GM12878 (cell line): ENCODE results near the gene CERKL. TPM values are rescaled to one million over a fixed set of nuclear protein-coding genes. Genes with fewer than 3 reads are reported as not detected.

ENCODE experiments used
- ATAC-seq: fragments of 200-7000 bp; cut with Tn5 transposase; 3 replicates; pipeline ENCODE4 v1.9.1; 2020; ENCODE audit warnings: mild to moderate bottlenecking, moderate library complexity
- BruUV-seq: library from RNA; stranded (reverse); fragments of 400-500 nt; replicated peaks from 2 replicates; lab custom pipeline; 2021; lab: Mats Ljungman, UMichigan
- CTCF ChIA-PET: fragments of 300-600 bp; sonication (Branson Sonifier 250); formaldehyde crosslinking; extraction: SDS; loops from one replicate; lab custom pipeline; 2021; ENCODE audit warnings: inconsistent platforms; lab: Yijun Ruan, JAX
- POLR2A ChIA-PET: fragments of 350-600 bp; formaldehyde crosslinking; extraction: SDS; loops from one replicate; lab custom pipeline; 2021; ENCODE audit warnings: inconsistent platforms; lab: Charles Lee
- RAD21 ChIA-PET: fragments of 300-600 bp; sonication (Branson Sonifier 250); formaldehyde crosslinking; loops from one replicate; lab custom pipeline; 2023; ENCODE audit warnings: antibody characterized with exemption; ENCODE audit not compliant: unreplicated experiment; lab: Charles Lee
- SMC1A ChIA-PET: fragments of 300-600 bp; sonication (Branson Sonifier 250); formaldehyde crosslinking; loops from one replicate; lab custom pipeline; 2023; ENCODE audit not compliant: unreplicated experiment, uncharacterized antibody; lab: Charles Lee
- DNase-seq: peaks from one replicate; pipeline ENCODE4 v3.0.0-alpha.2; 2011; ENCODE audit warnings: low read depth, low spot score
- FAIRE-seq: peaks from 3 replicates; lab custom pipeline; 2011; peaks lifted over from hg19 to GRCh38; lab: Jason Lieb, UNC
- H2AFZ ChIP-seq: 2 replicates; pipeline ENCODE4 v1.6.0; 2011; ENCODE audit warnings: low read depth, low read length, control low read depth; ENCODE audit not compliant: control insufficient read depth
- H3K27ac ChIP-seq: 2 replicates; pipeline ENCODE4 v1.5.1; 2011; ENCODE audit warnings: control low read depth; ENCODE audit not compliant: control insufficient read depth, insufficient read depth
- H3K27me3 ChIP-seq, 2 experiments: replicated peaks in 1 of 2; 2 replicates each; pipeline versions ENCODE4 v1.6.0 to v1.6.1; 2011; ENCODE audit warnings: low read length in 1 of 2; ENCODE audit not compliant: control insufficient read depth in 2 of 2, insufficient read depth in 2 of 2
- H3K36me3 ChIP-seq, 2 experiments: 2 replicates each; pipeline ENCODE4 v1.5.1; 2011; ENCODE audit warnings: low read length in 1 of 2; ENCODE audit not compliant: control insufficient read depth in 2 of 2, insufficient read depth in 2 of 2
- H3K4me1 ChIP-seq: 2 replicates; pipeline ENCODE4 v1.6.1; 2011; ENCODE audit warnings: mild to moderate bottlenecking, low read length, moderate library complexity, mixed read lengths; ENCODE audit not compliant: control insufficient read depth, insufficient read depth
- H3K4me2 ChIP-seq: 2 replicates; pipeline ENCODE4 v1.6.0; 2011; ENCODE audit warnings: control low read depth; ENCODE audit not compliant: control insufficient read depth, insufficient read depth
- H3K4me3 ChIP-seq: fragments of 200-600 bp; sonication (generic); 2 replicates; pipeline ENCODE4 v1.5.1; 2016
- H3K79me2 ChIP-seq: 2 replicates; pipeline ENCODE4 v1.6.0; 2011; ENCODE audit warnings: low read length; ENCODE audit not compliant: control insufficient read depth, insufficient read depth
- H3K9ac ChIP-seq: 2 replicates; pipeline ENCODE4 v1.8.0; 2011; ENCODE audit warnings: low read length, control low read depth, mixed read lengths; ENCODE audit not compliant: control insufficient read depth, insufficient read depth
- H3K9me3 ChIP-seq: replicated peaks from 3 replicates; pipeline ENCODE4 v1.5.1; 2011; ENCODE audit warnings: mild to moderate bottlenecking, low read length; ENCODE audit not compliant: control insufficient read depth, insufficient read depth
- H4K20me1 ChIP-seq: 2 replicates; pipeline ENCODE4 v1.6.0; 2011; ENCODE audit not compliant: control insufficient read depth, insufficient read depth
- ATF3 ChIP-seq: IDR thresholded peaks from 2 replicates; pipeline ENCODE4 v1.6.1; 2011; ENCODE audit warnings: low read depth, mild to moderate bottlenecking, low read length, moderate library complexity, borderline replicate concordance; ENCODE audit errors: extremely low read depth
- CREB1 ChIP-seq: IDR thresholded peaks from 2 replicates; pipeline ENCODE4 v1.6.1; 2012; ENCODE audit warnings: low read depth, mild to moderate bottlenecking, inconsistent platforms
- DPF2 ChIP-seq: fragments of 450-650 bp; IDR thresholded peaks from 2 replicates; pipeline ENCODE4 v1.6.1; 2017; ENCODE audit warnings: mild to moderate bottlenecking
- RCOR1 ChIP-seq: conservative IDR thresholded peaks from 2 replicates; pipeline ENCODE4 v1.6.1; 2012; ENCODE audit warnings: low read depth, low read length, improper control_type of control experiment
- SRF ChIP-seq, 2 experiments: IDR thresholded peaks; 2 replicates each; pipeline ENCODE4 v1.6.1; 2011; ENCODE audit warnings: low read depth in 2 of 2, low read length in 2 of 2, mild to moderate bottlenecking in 1 of 2, moderate library complexity in 1 of 2
- SUZ12 ChIP-seq: fragments of 200-600 bp; sonication (generic); IDR thresholded peaks from one replicate; pipeline ENCODE4 v1.6.1; 2018; ENCODE audit warnings: antibody characterized with exemption, mild to moderate bottlenecking; ENCODE audit not compliant: unreplicated experiment
- ZBTB40 ChIP-seq: fragments of 450-650 bp; IDR thresholded peaks from 2 replicates; pipeline ENCODE4 v1.6.1; 2016; ENCODE audit warnings: mild to moderate bottlenecking, moderate library complexity, borderline replicate concordance
- WGBS: methylation state at CpG from one replicate; pipeline ENCODE4 v1.1.6; 2016; ENCODE audit warnings: low lambda C conversion rate; ENCODE audit not compliant: insufficient replicate concordance, insufficient coverage; ENCODE audit errors: missing lambda C conversion rate; 5-methylcytosine and 5-hydroxymethylcytosine counted together
- in situ Hi-C: fragments of 300-500 bp; cut with MboI; formaldehyde crosslinking; loops from 9 replicates; pipeline ENCODE4 v1.14.3; 2018; ENCODE audit warnings: mixed read lengths
- intact Hi-C: fragments of 100-400 bp; cut with micrococcal nuclease; formaldehyde crosslinking; loops from one replicate; pipeline ENCODE4 v1.14.2; 2022; ENCODE audit not compliant: unreplicated experiment
- polyA plus RNA-seq, 11 experiments: library from polyadenylated mRNA; depleted of rRNA in 4 of 11; unstranded in 6 of 11; stranded (reverse) in 5 of 11; fragments of >200 nt; fragmentation: Nextera tagmentation in 4 of 11; fragmentation: Illumina TruSeq in 1 of 11; extraction: Ambion mirVana in 4 of 11; extraction: Trizol in 1 of 11; gene quantifications; 1 replicate in 1 of 11; 2 replicates in 10 of 11; pipeline versions ENCODE4 v1.2.1 to v1.2.3, GENCODE V29; 2011 to 2016; ENCODE audit warnings: inconsistent platforms in 2 of 11, missing spikeins in 2 of 11, low read depth in 1 of 11
- total RNA-seq, 4 experiments: library from RNA; depleted of rRNA in 3 of 4; stranded (reverse); fragments of >200 nt in 3 of 4; fragmentation: Illumina TruSeq in 1 of 4; extraction: Trizol in 1 of 4; gene quantifications; 2 replicates each; pipeline versions ENCODE4 v1.2.1 to v1.2.3, GENCODE V29; 2013 to 2021
- TF ChIP-seq, protein P1 (sequence below): fragments of 150-350 bp; IDR thresholded peaks from 2 replicates; pipeline ENCODE4 v1.6.1; 2014; ENCODE audit warnings: mild to moderate bottlenecking, low read depth, low read length
- TF ChIP-seq, protein P2 (sequence below): IDR thresholded peaks from 2 replicates; pipeline ENCODE4 v1.6.1; 2012; ENCODE audit warnings: mild to moderate bottlenecking, low read depth, low read length
- TF ChIP-seq, protein P3 (sequence below): IDR thresholded peaks from 2 replicates; pipeline ENCODE4 v1.6.1; 2012; ENCODE audit warnings: low read depth, low read length, improper control_type of control experiment
- TF ChIP-seq, protein P4 (sequence below): IDR thresholded peaks from 2 replicates; pipeline ENCODE4 v1.6.1; 2011; ENCODE audit warnings: mild to moderate bottlenecking, low read depth, low read length, moderate library complexity; ENCODE audit not compliant: insufficient replicate concordance

Gene CERKL
- total and polyA plus RNA-seq, 10 of the 15 experiments (the other 5 are each of a cell fraction or from before 2014, with no cell fraction given), result 0.05 to 23.0 (median 6.0) TPM; not detected in 2

DNA sequence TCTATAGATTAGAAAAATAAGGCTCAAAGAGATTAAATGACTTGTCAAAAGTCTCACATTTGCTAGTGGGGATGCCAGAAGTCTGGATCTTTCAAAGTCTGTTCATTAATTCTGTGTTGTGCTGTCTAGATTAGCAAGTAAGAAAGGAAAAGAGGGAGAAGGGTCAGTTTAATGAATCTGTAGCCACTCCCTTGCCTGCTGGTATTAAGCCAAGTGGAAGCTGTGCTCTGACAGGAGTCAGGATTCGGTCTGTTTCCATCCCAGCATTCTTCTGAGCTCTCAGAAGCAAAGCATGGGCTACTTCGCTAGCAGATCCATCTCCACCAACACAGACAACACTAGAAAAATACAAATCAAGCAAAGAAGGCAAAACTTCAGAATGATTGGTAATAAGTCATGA, 98.5 kb downstream of the CERKL start:
- no peaks in the 10 kb centered on the region for H3K4me1 ChIP-seq
- in situ Hi-C loops (no loop called here), intact Hi-C loops (no loop called here)
- no peak overlapping the region for H3K4me3 ChIP-seq
- H4K20me1 ChIP-seq, result no peaks in the 10 kb centered on the region
- H3K36me3 ChIP-seq, result no peaks in the 10 kb centered on the region
- no peak overlapping the region for H2AFZ ChIP-seq
- H3K79me2 ChIP-seq, result no peaks in the 10 kb centered on the region
- BruUV-seq, result no TSS peak
- CTCF ChIA-PET, result interaction anchor here (1.2 to 1.7 kb wide), 3 partner anchors 9 to 157 kb away, joined by 3 to 7 read pairs (median 6); no protein-coding TSS in a partner anchor
- no peak for DNase-seq
- no peak overlapping the region for H3K4me2 ChIP-seq
- no peak for ATAC-seq
- H3K9ac ChIP-seq, result no peak overlapping the region
- 84% methylated on average over 2 of the region's 2 CpGs for WGBS
- SMC1A ChIA-PET, result interaction anchor here (1.1 to 2.2 kb wide), 4 partner anchors 15 to 157 kb away, joined by 3 to 6 read pairs (median 3); no protein-coding TSS in a partner anchor
- no peak for FAIRE-seq
- H3K9me3 ChIP-seq, result no peaks in the 10 kb centered on the region
- POLR2A ChIA-PET, result no interaction called here
- H3K27me3 ChIP-seq, result no peaks in the 10 kb centered on the region
- RAD21 ChIA-PET, result interaction anchor here (1.0 kb wide), 1 partner anchor 156 kb away, joined by 3 read pairs; no protein-coding TSS in a partner anchor
- no peak overlapping the region for H3K27ac ChIP-seq
- no peak for TF ChIP-seq SRF (IDR thresholded peaks at IDR 0.05; ENCODE audit: low read depth in 2 of 2, low read length in 2 of 2)
- TF ChIP-seq ZBTB40, result no peak
- TF ChIP-seq, protein P1, sequence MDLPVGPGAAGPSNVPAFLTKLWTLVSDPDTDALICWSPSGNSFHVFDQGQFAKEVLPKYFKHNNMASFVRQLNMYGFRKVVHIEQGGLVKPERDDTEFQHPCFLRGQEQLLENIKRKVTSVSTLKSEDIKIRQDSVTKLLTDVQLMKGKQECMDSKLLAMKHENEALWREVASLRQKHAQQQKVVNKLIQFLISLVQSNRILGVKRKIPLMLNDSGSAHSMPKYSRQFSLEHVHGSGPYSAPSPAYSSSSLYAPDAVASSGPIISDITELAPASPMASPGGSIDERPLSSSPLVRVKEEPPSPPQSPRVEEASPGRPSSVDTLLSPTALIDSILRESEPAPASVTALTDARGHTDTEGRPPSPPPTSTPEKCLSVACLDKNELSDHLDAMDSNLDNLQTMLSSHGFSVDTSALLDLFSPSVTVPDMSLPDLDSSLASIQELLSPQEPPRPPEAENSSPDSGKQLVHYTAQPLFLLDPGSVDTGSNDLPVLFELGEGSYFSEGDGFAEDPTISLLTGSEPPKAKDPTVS, result no peak
- TF ChIP-seq, protein P2, sequence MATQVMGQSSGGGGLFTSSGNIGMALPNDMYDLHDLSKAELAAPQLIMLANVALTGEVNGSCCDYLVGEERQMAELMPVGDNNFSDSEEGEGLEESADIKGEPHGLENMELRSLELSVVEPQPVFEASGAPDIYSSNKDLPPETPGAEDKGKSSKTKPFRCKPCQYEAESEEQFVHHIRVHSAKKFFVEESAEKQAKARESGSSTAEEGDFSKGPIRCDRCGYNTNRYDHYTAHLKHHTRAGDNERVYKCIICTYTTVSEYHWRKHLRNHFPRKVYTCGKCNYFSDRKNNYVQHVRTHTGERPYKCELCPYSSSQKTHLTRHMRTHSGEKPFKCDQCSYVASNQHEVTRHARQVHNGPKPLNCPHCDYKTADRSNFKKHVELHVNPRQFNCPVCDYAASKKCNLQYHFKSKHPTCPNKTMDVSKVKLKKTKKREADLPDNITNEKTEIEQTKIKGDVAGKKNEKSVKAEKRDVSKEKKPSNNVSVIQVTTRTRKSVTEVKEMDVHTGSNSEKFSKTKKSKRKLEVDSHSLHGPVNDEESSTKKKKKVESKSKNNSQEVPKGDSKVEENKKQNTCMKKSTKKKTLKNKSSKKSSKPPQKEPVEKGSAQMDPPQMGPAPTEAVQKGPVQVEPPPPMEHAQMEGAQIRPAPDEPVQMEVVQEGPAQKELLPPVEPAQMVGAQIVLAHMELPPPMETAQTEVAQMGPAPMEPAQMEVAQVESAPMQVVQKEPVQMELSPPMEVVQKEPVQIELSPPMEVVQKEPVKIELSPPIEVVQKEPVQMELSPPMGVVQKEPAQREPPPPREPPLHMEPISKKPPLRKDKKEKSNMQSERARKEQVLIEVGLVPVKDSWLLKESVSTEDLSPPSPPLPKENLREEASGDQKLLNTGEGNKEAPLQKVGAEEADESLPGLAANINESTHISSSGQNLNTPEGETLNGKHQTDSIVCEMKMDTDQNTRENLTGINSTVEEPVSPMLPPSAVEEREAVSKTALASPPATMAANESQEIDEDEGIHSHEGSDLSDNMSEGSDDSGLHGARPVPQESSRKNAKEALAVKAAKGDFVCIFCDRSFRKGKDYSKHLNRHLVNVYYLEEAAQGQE, result no peak
- no peak for TF ChIP-seq SUZ12
- no peak for TF ChIP-seq DPF2
- TF ChIP-seq, protein P3, sequence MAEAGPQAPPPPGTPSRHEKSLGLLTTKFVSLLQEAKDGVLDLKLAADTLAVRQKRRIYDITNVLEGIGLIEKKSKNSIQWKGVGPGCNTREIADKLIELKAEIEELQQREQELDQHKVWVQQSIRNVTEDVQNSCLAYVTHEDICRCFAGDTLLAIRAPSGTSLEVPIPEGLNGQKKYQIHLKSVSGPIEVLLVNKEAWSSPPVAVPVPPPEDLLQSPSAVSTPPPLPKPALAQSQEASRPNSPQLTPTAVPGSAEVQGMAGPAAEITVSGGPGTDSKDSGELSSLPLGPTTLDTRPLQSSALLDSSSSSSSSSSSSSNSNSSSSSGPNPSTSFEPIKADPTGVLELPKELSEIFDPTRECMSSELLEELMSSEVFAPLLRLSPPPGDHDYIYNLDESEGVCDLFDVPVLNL, result no peak
- TF ChIP-seq, protein P4, sequence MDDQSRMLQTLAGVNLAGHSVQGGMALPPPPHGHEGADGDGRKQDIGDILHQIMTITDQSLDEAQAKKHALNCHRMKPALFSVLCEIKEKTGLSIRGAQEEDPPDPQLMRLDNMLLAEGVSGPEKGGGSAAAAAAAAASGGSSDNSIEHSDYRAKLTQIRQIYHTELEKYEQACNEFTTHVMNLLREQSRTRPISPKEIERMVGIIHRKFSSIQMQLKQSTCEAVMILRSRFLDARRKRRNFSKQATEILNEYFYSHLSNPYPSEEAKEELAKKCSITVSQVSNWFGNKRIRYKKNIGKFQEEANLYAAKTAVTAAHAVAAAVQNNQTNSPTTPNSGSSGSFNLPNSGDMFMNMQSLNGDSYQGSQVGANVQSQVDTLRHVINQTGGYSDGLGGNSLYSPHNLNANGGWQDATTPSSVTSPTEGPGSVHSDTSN, result no peak
- no peak for TF ChIP-seq CREB1
- TF ChIP-seq RCOR1, result no peak
- no peak for TF ChIP-seq ATF3
